VCaP (cell line): ENCODE measurements around the gene DNAJC1.

Experiments used
- H3K27ac ChIP-seq: fragments of 450-650 bp; 2 replicates; pipeline ENCODE4 v1.5.1; 2017
- TF ChIP-seq, protein P1 (sequence below): fragments of 450-650 bp; conservative IDR thresholded peaks from 2 replicates; pipeline ENCODE4 v1.5.1; 2017; ENCODE audit warnings: mild to moderate bottlenecking, moderate library complexity

The DNAJC1 gene

GRCh38 chr10:21814866-21815265 lies 188.7 kb downstream of the DNAJC1 start:
- H3K27ac ChIP-seq = no peak overlapping the region
- TF ChIP-seq, protein P1, sequence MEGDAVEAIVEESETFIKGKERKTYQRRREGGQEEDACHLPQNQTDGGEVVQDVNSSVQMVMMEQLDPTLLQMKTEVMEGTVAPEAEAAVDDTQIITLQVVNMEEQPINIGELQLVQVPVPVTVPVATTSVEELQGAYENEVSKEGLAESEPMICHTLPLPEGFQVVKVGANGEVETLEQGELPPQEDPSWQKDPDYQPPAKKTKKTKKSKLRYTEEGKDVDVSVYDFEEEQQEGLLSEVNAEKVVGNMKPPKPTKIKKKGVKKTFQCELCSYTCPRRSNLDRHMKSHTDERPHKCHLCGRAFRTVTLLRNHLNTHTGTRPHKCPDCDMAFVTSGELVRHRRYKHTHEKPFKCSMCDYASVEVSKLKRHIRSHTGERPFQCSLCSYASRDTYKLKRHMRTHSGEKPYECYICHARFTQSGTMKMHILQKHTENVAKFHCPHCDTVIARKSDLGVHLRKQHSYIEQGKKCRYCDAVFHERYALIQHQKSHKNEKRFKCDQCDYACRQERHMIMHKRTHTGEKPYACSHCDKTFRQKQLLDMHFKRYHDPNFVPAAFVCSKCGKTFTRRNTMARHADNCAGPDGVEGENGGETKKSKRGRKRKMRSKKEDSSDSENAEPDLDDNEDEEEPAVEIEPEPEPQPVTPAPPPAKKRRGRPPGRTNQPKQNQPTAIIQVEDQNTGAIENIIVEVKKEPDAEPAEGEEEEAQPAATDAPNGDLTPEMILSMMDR = no peak

DNA sequence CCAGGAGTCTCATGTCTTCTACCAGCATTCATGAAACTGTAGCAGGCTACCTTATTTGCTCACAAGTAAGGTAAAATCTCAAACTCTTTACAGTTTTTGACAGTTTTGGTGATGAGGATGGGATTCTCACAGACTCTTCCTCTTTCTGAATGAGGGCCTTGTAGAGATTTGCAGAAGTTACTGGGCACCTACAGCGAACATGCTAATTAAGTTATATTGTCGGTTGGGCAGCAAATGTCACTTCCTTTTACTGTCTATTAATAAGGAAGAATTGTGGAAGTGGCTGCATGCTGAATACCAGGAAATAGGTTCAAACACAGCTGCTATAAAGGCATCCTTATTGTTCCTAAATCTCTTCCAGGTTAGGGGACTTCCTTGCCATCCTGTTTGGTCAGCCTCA lies 189.6 kb downstream of the DNAJC1 start:
- no peak overlapping the region for H3K27ac ChIP-seq
- TF ChIP-seq, protein P1 = no peak

GRCh38 chr10:21811245-21811585 lies 192.3 kb downstream of the DNAJC1 start:
- TF ChIP-seq, protein P1 = no peak
- no peak overlapping the region for H3K27ac ChIP-seq

GRCh38 chr10:21810582-21811244 lies 192.8 kb downstream of the DNAJC1 start:
- no peak overlapping the region for H3K27ac ChIP-seq
- TF ChIP-seq, protein P1 = no peak

GRCh38 chr10:21808550-21808949 lies 195.0 kb downstream of the DNAJC1 start:
- TF ChIP-seq, protein P1 = no peak
- H3K27ac ChIP-seq = no peak overlapping the region

- TF ChIP-seq, protein P1 = no peak
- no peak overlapping the region for H3K27ac ChIP-seq
These were observed 196.3 kb downstream of the DNAJC1 start for GRCh38 chr10:21807180-21807579.

DNA sequence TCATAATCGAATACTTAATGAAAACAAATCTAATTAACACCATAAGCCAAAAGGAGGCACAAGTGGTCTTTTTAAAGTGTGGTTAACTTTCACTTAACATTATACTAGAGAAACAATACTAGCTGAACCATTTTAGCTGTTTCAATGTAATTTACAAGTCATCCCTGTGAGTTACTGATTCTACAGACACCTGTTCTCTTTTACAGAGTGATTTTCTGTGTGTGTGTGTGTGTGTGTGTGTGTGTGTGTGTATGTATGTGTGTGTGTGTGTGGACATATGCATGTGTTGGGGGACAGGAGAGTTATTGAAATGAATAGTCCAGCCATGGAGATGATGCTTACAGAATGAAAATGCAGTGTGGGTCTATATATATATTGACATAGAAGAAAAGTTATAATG lies 200.2 kb downstream of the DNAJC1 start:
- no peak overlapping the region for H3K27ac ChIP-seq
- TF ChIP-seq, protein P1 = no peak
